ENCODE results near the gene PITPNC1. TPM values are rescaled to one million over a fixed set of nuclear protein-coding genes. Genes with fewer than 3 reads are reported as not detected.
"Not testable (repeated sequence)": the region's sequence is repeated elsewhere in the genome, so short reads cannot be mapped to it uniquely, and the experiment has no call there.

The PITPNC1 gene
- total RNA-seq, 1 donor from 2014 or later, result 16.1 TPM

DNA sequence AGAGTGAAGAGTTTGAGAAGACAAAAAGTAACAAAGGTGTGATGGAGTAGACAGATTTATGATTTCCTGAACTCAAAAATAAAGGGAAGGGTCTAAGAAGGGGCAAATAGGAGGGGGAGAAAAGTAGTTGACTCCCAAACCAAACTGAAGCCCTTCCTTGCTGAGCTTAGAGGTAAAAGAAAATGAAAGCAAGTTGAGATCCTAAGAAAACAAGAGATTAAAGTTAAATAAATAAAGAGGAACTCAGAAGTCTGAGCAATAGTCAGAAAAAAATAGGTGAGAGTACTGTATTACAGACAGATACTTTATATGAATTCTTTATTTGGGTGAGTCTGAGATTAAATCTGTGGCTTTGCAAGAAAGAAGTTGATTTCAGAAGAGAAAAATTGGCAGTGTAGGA lies 7.4 kb upstream of the PITPNC1 start:
- no peak for DNase-seq (ENCODE audit: low read depth in 2 of 2)

DNA sequence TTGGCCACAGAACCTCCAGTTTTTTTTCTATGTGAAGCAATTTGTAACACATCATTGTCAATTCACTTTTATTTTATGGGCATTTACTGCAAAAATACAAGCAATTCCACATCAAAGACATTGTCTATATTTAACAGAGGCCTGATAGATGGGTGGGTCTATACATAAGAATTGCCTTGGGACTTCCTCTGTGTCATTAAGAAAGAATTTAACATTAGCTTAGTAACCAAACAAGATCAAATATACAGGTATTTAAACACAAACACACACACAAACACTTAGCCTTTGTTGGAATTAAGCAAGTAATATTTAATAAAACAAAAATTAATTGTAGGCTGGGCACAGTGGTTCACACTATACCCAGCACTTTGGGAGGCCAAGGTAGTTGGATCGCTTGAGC lies 4.3 kb upstream of the PITPNC1 start:
- DNase-seq (ENCODE audit: low read depth in 2 of 2), result no peak

DNA sequence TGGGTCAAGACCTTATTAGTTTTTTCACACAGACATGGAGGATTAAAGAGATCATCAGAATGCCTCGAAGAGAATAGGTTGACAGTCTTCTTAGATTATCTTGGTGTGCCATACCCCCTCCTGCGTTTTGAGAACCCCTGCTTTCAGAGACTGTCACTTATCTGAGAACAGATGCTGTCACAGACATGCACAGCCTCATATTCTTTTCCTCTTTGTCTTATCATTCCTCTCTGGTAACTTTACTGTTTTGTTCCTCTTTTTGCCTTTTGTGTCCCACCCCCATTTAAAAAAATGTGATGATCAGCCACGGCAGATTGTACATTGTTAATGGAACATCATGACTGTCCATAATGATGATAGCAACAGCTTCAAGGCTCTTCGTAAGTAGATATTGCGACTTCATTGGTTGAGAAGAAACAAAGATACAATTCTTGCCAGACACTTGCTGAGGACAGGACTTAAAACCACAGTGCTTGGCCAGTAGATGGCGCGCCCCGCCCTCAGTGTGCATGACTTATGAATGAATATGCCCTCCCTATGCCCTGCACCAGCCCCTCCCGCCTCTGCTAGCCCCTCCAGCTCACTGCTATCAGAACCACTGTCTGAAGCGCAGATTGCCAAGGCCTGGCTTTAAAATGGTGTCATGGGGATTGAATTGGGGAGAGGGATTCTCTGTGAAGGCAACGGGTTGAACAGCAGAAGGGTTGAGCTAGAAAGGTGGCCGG lies 2.6 kb upstream of the PITPNC1 start:
- peak; percentile 89 to 90 for DNase-seq (ENCODE audit: low read depth in 2 of 2)

GRCh38 chr17:67375054-67375427 lies 2.0 kb upstream of the PITPNC1 start:
- no peak for DNase-seq (ENCODE audit: low read depth in 2 of 2)

DNA sequence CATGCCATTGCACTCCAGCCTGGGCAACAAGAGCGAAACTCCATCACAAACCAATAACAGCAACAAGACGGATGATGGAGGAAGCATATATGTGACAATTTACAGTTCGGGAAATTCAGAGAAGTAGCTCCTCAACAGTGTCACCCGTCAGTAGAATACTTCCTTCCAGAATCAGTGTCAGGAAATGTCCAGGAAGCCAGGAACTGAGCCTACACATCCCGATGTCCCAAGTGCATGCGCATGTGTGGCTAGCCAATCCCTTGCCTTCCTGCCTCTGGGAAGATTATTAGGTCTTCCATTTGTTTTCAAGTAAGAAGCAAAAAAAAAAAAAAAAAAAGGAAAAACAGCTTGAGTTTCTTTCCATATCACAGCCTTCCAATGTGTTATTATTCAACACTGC lies 1.4 kb upstream of the PITPNC1 start:
- DNase-seq (ENCODE audit: low read depth in 2 of 2), result peak in 1 of 2 donors; percentile 27

- DNase-seq (ENCODE audit: low read depth in 2 of 2), result peak in 1 of 2 donors; percentile 5
Observed at GRCh38 chr17:67376415-67376736, 705 bp upstream of the PITPNC1 start.

- peak; percentile 46 to 55 for DNase-seq (ENCODE audit: low read depth in 2 of 2)
Observed at GRCh38 chr17:67377488-67378453, 690 bp downstream of the PITPNC1 start.

DNA sequence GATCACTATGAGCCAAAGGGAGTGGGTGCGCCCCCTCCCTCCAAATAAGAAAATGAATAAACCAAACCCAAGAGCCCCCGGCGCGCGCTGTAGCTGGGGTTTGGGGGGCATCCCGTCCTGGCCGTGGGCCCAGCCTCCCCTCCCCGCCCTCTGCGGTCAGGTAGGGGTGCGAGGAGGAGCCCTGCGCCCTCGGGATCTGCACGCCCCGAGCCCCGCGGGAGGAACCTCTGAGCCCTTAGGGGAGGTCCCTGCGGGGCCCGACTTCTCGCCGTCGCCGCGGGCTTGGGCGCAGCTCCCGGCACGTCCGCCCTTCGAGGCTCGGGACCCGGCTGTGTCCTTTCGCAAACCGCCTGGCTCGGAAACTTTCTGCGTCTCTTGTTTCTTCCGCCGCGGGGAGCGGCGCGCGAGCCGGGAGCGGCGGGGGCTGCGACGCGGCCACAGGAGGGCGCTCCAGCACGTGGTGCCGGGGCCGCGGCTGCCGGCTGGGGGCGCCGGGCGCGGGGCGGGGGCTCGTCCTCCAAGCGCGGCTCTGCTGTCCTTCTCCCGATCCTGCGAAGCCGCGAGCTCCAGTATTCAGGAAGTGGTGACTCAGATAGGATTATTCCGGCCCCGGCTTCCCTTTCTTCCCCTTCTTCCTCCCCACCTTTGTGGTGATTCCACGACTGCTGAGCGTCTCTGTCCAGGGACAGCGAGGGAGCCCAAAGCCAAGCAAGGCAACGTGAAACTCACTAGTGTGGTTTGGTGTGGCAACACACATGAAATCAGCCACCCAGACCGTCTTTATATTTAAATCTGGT lies 1.6 kb downstream of the PITPNC1 start:
- peak; percentile 88 to 89 for DNase-seq (ENCODE audit: low read depth in 2 of 2)

DNA sequence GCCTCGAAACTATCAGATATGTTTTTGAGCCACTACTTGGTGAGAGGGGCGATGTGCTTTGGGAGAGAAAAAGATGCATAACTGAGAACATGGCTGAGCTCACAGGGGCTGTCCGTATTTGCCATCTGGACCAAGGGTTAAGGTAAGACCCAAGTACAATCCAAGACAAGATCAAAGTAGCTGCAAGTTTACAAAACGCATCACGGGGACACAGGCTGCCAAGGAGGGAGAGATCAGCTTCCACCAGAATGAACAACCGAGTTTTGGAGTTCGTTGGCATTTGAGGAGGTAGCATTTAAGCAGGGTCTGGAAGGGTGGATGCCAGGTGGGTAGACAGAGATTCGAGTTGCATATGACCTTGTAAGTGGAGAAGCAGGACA lies 2.2 kb downstream of the PITPNC1 start:
- DNase-seq (ENCODE audit: low read depth in 2 of 2), result peak in 1 of 2 donors; percentile 3

- no peak for DNase-seq (ENCODE audit: low read depth in 2 of 2)
Observed at GRCh38 chr17:67381929-67382257, 4.8 kb downstream of the PITPNC1 start.

DNA sequence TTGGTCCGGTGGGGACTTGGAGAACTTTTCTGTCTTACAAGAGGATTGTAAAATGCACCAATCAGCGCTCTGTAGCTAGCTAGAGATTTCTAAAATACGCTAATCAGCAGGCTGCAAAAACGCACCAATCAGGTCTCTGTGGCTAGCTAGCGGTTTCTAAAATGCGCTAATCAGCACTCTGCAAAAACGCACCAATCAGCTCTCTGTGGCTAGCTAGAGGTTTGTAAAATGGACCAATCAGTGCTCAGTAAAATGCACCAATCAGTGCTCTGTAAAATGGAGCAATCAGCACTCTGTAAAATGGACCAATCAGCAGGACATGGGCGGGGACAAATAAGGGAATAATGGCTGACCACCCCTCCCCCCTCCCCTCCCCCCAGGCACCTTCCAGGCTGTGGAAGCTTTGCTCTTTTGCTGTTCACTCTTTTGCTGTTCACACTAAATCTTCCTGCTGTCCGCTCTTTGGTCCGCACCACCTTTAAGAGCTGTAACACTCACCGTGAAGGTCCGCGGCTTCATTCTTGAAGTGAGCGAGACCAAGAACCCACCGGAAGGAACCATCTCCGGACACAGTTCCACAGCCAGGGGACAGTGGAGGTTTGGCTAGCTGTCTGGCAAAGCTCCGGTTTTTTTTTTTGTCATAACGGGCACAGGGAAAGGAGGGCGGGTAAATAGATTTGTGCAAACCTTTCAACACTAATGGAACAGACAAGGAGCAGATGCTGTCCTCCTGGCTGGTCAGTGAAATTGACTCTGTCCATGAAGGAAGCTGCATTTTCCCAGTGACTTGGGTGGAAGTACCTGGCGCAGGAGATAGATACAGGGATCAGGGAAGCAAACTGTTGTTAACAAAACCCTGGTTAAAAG lies 8.3 kb downstream of the PITPNC1 start:
- DNase-seq (ENCODE audit: low read depth in 2 of 2), result no peak

DNA sequence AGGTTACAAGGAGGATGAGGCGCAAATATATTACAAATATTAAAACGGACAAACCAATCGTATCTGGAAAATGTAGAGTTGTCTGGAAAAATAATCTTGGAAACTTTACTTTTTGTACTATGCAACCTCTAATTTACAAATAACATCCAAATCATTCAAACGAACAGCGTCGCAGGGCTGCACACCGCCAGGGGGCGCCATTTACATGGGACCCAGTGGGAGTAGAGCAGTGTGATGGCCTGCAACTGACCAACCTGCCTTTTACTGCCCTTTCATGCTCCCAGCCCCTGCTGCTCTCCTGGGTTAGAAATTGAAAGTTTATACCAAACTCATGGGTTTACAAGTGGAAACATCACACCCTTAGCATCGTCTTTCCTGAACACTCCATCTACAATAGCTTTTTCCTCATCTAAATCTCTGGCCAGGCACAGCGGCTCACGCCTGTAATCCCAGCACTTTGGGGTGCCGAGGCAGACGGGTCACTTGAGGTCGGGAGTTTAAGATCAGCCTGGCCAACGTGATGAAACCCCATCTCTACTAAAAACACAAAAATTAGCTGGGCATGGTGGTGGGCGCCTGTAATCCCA lies 10.0 kb downstream of the PITPNC1 start:
- peak; percentile 67 to 76 for DNase-seq (ENCODE audit: low read depth in 2 of 2)

DNA sequence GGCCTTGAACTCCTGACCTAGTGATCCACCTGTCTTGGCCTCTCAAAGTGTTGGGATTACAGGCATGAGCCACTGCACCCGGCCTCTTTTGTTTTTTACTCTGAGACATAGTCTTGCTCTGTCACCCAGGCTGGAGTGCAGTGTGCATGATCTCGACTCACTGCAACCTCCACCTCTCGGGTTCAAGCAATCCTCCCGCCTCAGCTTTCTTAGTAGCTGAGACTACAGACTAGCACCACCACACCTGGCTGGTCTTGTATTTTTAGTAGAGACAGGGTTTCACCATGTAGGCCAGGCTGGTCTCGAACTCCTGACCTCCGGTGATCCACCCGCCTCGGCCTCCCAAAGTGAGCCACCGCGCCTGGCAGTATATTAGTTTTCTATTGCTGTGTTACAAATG lies 11.5 kb downstream of the PITPNC1 start:
- DNase-seq (ENCODE audit: low read depth in 2 of 2), result not testable (repeated sequence)

DNA sequence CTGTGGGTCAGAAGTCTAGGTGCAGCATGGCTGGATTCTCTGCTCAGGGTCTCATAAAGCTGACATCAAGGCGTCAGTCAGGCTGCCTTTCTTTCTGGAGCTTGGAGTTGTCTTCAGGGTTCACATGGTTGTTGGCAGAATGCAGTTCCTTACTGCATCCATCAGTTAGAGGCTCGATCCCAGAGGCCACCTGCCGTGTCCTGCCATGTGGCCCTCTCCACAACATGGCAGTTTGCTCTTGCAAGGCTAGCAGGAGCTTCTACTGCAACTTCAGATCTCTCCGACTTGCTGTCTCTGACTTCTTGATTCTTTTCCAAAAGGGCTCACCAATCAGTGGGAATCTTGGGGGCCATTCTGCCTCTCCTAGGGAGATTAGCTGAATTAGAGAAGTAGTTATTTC lies 11.9 kb downstream of the PITPNC1 start:
- DNase-seq (ENCODE audit: low read depth in 2 of 2), result no peak

DNA sequence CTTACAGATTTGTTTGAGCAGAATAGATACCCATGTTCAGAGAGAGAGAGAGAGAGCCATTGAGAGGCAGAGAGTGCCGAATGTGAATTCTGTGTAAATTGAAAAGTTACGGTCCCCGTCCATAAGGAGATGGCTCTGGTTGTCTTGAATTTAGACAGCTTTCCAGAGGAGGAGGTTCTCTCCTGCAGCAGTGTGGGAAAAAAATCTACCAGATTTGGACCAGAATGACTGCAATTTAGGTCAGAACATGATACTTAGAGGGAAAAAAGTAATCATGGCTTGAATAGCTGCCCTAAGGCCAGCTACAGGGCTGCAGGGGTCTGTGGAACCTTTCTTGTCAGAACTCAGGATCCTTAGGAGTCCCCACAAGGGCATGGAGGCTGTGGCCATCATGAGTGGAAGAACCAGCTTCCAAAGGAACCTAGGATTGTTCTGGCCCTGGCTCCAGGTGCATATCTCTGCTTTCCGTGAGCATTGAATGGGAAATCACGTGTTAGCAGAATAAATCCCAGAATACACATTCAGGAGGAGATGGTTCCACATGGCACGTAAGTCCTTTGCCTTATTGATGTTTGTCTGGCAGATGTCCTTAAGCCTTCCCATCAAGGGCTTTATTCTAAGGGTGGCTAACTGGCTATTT lies 13.0 kb downstream of the PITPNC1 start:
- DNase-seq (ENCODE audit: low read depth in 2 of 2), result no peak

DNA sequence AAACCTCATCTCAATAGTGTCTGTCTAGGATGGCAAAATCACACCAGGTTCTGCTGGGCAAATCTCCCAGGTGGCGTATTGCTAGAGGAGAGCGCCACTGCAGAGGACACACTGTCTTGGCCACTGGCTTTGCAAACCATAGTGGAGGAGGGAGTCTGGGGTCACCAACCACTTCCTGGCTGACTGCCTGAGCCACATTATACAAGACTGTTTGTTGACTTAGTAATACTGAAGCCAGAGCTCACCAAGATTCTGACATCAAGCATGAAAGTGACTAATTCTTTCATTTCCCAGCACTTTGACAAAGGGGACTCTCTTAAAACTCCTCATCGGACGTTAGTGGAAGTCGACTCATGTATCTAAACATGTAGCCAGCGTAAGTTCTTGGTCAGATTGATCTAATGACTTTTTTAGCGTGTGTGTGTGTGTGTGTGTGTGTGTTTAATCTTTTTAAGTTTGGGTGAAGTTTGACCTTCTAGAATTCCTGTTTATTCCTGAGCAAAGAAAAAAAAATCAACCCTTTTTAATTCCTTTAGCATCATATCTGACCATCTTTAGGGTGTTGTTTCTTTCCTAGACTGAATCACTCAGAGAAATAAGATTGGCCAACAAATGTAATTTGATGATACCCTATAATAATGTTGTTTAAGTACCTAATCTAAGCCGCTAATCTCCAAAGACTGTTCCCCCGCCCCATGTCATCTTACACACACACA lies 13.7 kb downstream of the PITPNC1 start:
- peak; percentile 30 to 97 for DNase-seq (ENCODE audit: low read depth in 2 of 2)

- no peak for DNase-seq (ENCODE audit: low read depth in 2 of 2)
Observed at GRCh38 chr17:67392111-67392510, 15.0 kb downstream of the PITPNC1 start.

DNA sequence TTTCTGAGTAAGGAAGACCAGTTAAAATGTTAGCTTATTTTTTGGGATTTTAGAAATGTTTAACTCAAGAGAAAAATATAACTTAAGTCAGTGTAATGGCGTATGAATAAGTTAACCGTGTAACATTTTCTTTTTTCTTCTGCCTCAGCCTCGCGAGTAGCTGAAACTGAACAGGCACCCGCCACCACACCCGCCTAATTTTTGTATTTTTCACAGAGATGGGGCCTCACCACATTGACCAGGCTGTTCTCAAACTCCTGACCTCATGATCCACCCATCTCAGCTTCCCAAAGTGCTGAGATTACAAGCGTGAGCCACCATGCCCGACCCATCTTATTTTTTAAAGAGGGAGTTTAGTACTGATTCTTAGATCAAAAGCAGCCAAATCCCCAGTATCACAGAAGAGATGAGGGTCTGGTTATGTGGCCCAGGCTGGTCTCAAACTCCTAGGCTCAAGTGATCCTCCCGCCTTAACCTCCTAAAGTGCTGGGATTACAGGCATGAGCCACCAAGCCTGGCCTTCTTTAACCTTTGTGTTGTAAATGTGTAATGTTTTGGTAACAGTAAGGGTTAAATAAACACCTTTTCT lies 16.8 kb downstream of the PITPNC1 start:
- DNase-seq (ENCODE audit: low read depth in 2 of 2), result no peak

- no peak for DNase-seq (ENCODE audit: low read depth in 2 of 2)
Observed at GRCh38 chr17:67399676-67400075, 22.6 kb downstream of the PITPNC1 start.
